NCI-H510A (cell line): ENCODE measurements around the gene PLA2G2A.
"Not testable (repeated sequence)": the region's sequence is repeated elsewhere in the genome, so short reads cannot be mapped to it uniquely, and the experiment has no call there.

Source experiments
- DNase-seq: peaks from one replicate; lab custom pipeline; 2025; lab: John Stamatoyannopoulos, UW

Gene PLA2G2A

GRCh38 chr1:19979494-19979977, at the start of gene PLA2G2A:
TSS of gene PLA2G2A (minus strand) at chr1:19979618. CDS start at chr1:19978773, 845 bp downstream.
- DNase-seq = no peak

GRCh38 chr1:20028726-20029125, 49.3 kb upstream of the PLA2G2A start:
- DNase-seq = no peak

GRCh38 chr1:20028125-20028524, 48.7 kb upstream of the PLA2G2A start:
- no peak for DNase-seq

- DNase-seq = no peak
Observed at GRCh38 chr1:20017741-20018140, 38.3 kb upstream of the PLA2G2A start.

- DNase-seq = no peak
Observed at GRCh38 chr1:20014153-20014552, 34.7 kb upstream of the PLA2G2A start.

- DNase-seq = no peak
Observed at GRCh38 chr1:20010016-20010415, 30.6 kb upstream of the PLA2G2A start.

GRCh38 chr1:20009212-20009611, 29.8 kb upstream of the PLA2G2A start:
- DNase-seq = no peak

- no peak for DNase-seq
Observed at GRCh38 chr1:20008391-20008841, 29.0 kb upstream of the PLA2G2A start.

- not testable (repeated sequence) for DNase-seq
Observed at GRCh38 chr1:19998823-19999222, 19.4 kb upstream of the PLA2G2A start.

GRCh38 chr1:19990689-19991088, 11.3 kb upstream of the PLA2G2A start:
- DNase-seq = no peak

GRCh38 chr1:19990182-19990582, 10.8 kb upstream of the PLA2G2A start:
- not testable (repeated sequence) for DNase-seq

GRCh38 chr1:19988267-19989006, 9.0 kb upstream of the PLA2G2A start:
- no peak for DNase-seq

GRCh38 chr1:19987719-19988118, 8.3 kb upstream of the PLA2G2A start:
- DNase-seq = no peak

GRCh38 chr1:19984409-19985016, 5.1 kb upstream of the PLA2G2A start:
- DNase-seq = not testable (repeated sequence)

GRCh38 chr1:19981507-19982312, 2.3 kb upstream of the PLA2G2A start:
- DNase-seq = no peak

- no peak for DNase-seq
Observed at GRCh38 chr1:19981170-19981506, 1.7 kb upstream of the PLA2G2A start.

GRCh38 chr1:19980314-19980713, 896 bp upstream of the PLA2G2A start:
- no peak for DNase-seq

GRCh38 chr1:19978143-19978542, 1.3 kb downstream of the PLA2G2A start:
- no peak for DNase-seq

GRCh38 chr1:19976317-19977003, 3.0 kb downstream of the PLA2G2A start:
- no peak for DNase-seq

GRCh38 chr1:19975423-19976193, 3.8 kb downstream of the PLA2G2A start:
- DNase-seq = no peak

- no peak for DNase-seq
Observed at GRCh38 chr1:19974822-19975416, 4.5 kb downstream of the PLA2G2A start.
